Neural cell (in vitro differentiated cells): ENCODE data around the gene TSPAN32.

ENCODE experiments used
- EP300 ChIP-seq: fragments of 450-650 bp; conservative IDR thresholded peaks from 2 replicates; pipeline ENCODE4 v1.6.1; 2014; ENCODE audit warnings: antibody characterized with exemption, mild to moderate bottlenecking, moderate library complexity; ENCODE audit not compliant: poor library complexity, severe bottlenecking
- EZH2 ChIP-seq: fragments of 200-600, 300-800 bp; shearing (Covaris generic), sonication (generic); IDR thresholded peaks from 2 replicates; pipeline ENCODE4 v1.6.1; 2014; ENCODE audit warnings: antibody characterized with exemption, low read length, borderline replicate concordance, mild to moderate bottlenecking; ENCODE audit not compliant: insufficient read depth, poor library complexity, severe bottlenecking
- POLR2AphosphoS5 ChIP-seq: IDR thresholded peaks from 2 replicates; pipeline ENCODE4 v1.6.1; 2012
- RAD21 ChIP-seq: fragments of 450-650 bp; conservative IDR thresholded peaks from 2 replicates; pipeline ENCODE4 v1.6.1; 2014; ENCODE audit warnings: antibody characterized with exemption, mild to moderate bottlenecking, moderate library complexity
- SMC3 ChIP-seq: fragments of 450-650 bp; conservative IDR thresholded peaks from 2 replicates; pipeline ENCODE4 v1.6.1; 2014; ENCODE audit warnings: antibody characterized with exemption, mild to moderate bottlenecking, moderate library complexity; ENCODE audit not compliant: poor library complexity
- TAF1 ChIP-seq: IDR thresholded peaks from 2 replicates; pipeline ENCODE4 v1.6.1; 2012; ENCODE audit warnings: low read depth
- TF ChIP-seq, protein P1 (sequence below): fragments of 450-650 bp; IDR thresholded peaks from 2 replicates; pipeline ENCODE4 v1.5.1; 2014; ENCODE audit warnings: antibody characterized with exemption, mild to moderate bottlenecking, moderate library complexity; ENCODE audit not compliant: poor library complexity, severe bottlenecking
- TF ChIP-seq, protein P2 (sequence below): IDR thresholded peaks from 2 replicates; pipeline ENCODE4 v1.6.1; 2012; ENCODE audit warnings: borderline replicate concordance

DNA sequence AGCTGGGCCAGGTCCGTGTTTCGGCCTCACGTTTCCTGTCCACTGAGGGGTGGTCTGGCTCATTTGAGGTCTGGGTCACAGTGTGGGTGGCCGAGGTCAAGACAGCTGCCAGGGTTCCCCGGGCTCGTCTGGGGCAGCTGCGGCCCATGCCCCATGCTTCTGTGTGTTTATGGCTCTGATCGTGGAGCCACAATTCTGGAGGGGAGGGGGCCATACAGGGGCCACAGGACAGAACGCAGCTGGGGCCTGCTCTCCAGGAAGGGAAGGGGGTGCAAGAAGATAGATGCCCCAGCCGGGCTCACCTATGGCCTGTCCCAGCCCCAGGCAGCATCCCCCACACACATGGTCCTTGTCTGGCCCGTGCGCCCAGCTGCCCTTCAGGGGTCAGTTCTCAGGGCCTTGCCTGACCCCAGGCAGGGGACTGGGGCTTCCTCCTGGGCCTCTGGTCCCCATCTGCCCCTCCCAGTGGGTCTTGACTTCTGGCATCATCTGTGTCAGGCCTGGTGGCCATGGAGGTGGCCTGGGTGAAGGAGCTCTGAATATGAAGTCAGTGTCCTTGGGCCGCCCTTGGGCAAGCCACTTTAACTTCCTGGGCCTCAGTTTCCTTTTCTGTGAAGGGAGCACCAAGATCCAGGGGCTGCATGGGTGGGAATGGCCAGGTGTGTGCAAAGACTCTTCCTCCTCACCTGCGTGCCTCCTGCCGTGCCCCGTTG lies 8.4 kb downstream of the TSPAN32 start:
- TF ChIP-seq, protein P1, sequence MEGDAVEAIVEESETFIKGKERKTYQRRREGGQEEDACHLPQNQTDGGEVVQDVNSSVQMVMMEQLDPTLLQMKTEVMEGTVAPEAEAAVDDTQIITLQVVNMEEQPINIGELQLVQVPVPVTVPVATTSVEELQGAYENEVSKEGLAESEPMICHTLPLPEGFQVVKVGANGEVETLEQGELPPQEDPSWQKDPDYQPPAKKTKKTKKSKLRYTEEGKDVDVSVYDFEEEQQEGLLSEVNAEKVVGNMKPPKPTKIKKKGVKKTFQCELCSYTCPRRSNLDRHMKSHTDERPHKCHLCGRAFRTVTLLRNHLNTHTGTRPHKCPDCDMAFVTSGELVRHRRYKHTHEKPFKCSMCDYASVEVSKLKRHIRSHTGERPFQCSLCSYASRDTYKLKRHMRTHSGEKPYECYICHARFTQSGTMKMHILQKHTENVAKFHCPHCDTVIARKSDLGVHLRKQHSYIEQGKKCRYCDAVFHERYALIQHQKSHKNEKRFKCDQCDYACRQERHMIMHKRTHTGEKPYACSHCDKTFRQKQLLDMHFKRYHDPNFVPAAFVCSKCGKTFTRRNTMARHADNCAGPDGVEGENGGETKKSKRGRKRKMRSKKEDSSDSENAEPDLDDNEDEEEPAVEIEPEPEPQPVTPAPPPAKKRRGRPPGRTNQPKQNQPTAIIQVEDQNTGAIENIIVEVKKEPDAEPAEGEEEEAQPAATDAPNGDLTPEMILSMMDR: no peak
- TF ChIP-seq EZH2 (no peak), POLR2AphosphoS5 (no peak), TAF1 (no peak), EP300 (no peak), RAD21 (no peak), SMC3 (no peak)
- TF ChIP-seq, protein P2, sequence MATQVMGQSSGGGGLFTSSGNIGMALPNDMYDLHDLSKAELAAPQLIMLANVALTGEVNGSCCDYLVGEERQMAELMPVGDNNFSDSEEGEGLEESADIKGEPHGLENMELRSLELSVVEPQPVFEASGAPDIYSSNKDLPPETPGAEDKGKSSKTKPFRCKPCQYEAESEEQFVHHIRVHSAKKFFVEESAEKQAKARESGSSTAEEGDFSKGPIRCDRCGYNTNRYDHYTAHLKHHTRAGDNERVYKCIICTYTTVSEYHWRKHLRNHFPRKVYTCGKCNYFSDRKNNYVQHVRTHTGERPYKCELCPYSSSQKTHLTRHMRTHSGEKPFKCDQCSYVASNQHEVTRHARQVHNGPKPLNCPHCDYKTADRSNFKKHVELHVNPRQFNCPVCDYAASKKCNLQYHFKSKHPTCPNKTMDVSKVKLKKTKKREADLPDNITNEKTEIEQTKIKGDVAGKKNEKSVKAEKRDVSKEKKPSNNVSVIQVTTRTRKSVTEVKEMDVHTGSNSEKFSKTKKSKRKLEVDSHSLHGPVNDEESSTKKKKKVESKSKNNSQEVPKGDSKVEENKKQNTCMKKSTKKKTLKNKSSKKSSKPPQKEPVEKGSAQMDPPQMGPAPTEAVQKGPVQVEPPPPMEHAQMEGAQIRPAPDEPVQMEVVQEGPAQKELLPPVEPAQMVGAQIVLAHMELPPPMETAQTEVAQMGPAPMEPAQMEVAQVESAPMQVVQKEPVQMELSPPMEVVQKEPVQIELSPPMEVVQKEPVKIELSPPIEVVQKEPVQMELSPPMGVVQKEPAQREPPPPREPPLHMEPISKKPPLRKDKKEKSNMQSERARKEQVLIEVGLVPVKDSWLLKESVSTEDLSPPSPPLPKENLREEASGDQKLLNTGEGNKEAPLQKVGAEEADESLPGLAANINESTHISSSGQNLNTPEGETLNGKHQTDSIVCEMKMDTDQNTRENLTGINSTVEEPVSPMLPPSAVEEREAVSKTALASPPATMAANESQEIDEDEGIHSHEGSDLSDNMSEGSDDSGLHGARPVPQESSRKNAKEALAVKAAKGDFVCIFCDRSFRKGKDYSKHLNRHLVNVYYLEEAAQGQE: no peak
